GM21367 (cell line): Measurements from ENCODE around the gene DNMT1.
A peak's percentile ranks its signal among the peaks of the same experiment; 100 is the strongest.

Source experiments
- ATAC-seq: cut with Tn5 transposase; IDR thresholded peaks from one replicate; pipeline ENCODE4 v1.9.1; 2021; ENCODE audit not compliant: unreplicated experiment

Gene DNMT1

GRCh38 chr19:10100163-10100785 lies 94.5 kb downstream of the DNMT1 start:
- ATAC-seq = no peak

GRCh38 chr19:10096615-10096963 lies 98.2 kb downstream of the DNMT1 start:
- ATAC-seq = no peak

GRCh38 chr19:10095948-10096614 lies 98.7 kb downstream of the DNMT1 start:
- no peak for ATAC-seq

GRCh38 chr19:10095622-10095947 lies 99.2 kb downstream of the DNMT1 start:
- ATAC-seq = no peak

GRCh38 chr19:10093295-10094186 lies 101.2 kb downstream of the DNMT1 start:
- ATAC-seq = no peak

GRCh38 chr19:10092648-10093294 lies 102.0 kb downstream of the DNMT1 start:
- ATAC-seq = no peak

- ATAC-seq = no peak
Observed at GRCh38 chr19:10091895-10092641, 102.7 kb downstream of the DNMT1 start.

- no peak for ATAC-seq
Observed at GRCh38 chr19:10091370-10091687, 103.4 kb downstream of the DNMT1 start.

GRCh38 chr19:10089801-10090375 lies 104.9 kb downstream of the DNMT1 start:
- ATAC-seq = no peak

- ATAC-seq = no peak
Observed at GRCh38 chr19:10088949-10089554, 105.7 kb downstream of the DNMT1 start.

GRCh38 chr19:10087296-10088061 lies 107.3 kb downstream of the DNMT1 start:
- ATAC-seq = no peak

- no peak for ATAC-seq
Observed at GRCh38 chr19:10086591-10087192, 108.1 kb downstream of the DNMT1 start.

GRCh38 chr19:10085641-10086590 lies 108.8 kb downstream of the DNMT1 start, which contains the start of gene SHFL:
Gene SHFL, plus strand, starts transcription at chr19:10086317. Its CDS starts 111 bp downstream, at chr19:10086428.
- ATAC-seq = peak; percentile 85

- ATAC-seq = no peak
Observed at GRCh38 chr19:10084803-10085202, 110.0 kb downstream of the DNMT1 start.

GRCh38 chr19:10083911-10084310 lies 110.8 kb downstream of the DNMT1 start:
- ATAC-seq = no peak
